ENCODE results near the gene USF3.

GRCh38 chr3:113620091-113620490 lies 76.4 kb downstream of the USF3 start:
- TF ChIP-seq, protein P1, sequence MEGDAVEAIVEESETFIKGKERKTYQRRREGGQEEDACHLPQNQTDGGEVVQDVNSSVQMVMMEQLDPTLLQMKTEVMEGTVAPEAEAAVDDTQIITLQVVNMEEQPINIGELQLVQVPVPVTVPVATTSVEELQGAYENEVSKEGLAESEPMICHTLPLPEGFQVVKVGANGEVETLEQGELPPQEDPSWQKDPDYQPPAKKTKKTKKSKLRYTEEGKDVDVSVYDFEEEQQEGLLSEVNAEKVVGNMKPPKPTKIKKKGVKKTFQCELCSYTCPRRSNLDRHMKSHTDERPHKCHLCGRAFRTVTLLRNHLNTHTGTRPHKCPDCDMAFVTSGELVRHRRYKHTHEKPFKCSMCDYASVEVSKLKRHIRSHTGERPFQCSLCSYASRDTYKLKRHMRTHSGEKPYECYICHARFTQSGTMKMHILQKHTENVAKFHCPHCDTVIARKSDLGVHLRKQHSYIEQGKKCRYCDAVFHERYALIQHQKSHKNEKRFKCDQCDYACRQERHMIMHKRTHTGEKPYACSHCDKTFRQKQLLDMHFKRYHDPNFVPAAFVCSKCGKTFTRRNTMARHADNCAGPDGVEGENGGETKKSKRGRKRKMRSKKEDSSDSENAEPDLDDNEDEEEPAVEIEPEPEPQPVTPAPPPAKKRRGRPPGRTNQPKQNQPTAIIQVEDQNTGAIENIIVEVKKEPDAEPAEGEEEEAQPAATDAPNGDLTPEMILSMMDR (IDR thresholded peaks at IDR 0.05 in 2 of 3, conservative IDR thresholded peaks at IDR 0.05 in 1 of 3; ENCODE audit: borderline replicate concordance in 1 of 3, insufficient read depth in 1 of 3, low read depth in 2 of 3, low read length in 2 of 3), result no peak
- TF ChIP-seq EGR1 (IDR thresholded peaks at IDR 0.05; ENCODE audit: low read depth) (no peak), YY1 (IDR thresholded peaks at IDR 0.05; ENCODE audit: extremely low read depth, insufficient replicate concordance, low read depth, low read length) (no peak), EZH2 (IDR thresholded peaks at IDR 0.05) (no peak), REST (IDR thresholded peaks at IDR 0.05; ENCODE audit: low read depth) (no peak), RAD21 (IDR thresholded peaks at IDR 0.05; ENCODE audit: low read depth) (no peak), SRF (IDR thresholded peaks at IDR 0.05; ENCODE audit: low read depth) (no peak), POLR2A (IDR thresholded peaks at IDR 0.05; ENCODE audit: borderline replicate concordance, extremely low read depth, insufficient read depth, insufficient read length) (no peak), ZFX (IDR thresholded peaks at IDR 0.05) (no peak), POLR2AphosphoS5 (IDR thresholded peaks at IDR 0.05; ENCODE audit: low read depth, low read length) (no peak), FOSL1 (IDR thresholded peaks at IDR 0.05; ENCODE audit: low read depth) (no peak), SIN3A (IDR thresholded peaks at IDR 0.05; ENCODE audit: low read depth) (no peak), EZH2phosphoT487 (IDR thresholded peaks at IDR 0.05; ENCODE audit: borderline replicate concordance) (no peak)
